ENCODE measurements around the gene POTEB3.
"Not testable (repeated sequence)": the region's sequence is repeated elsewhere in the genome, so short reads cannot be mapped to it uniquely, and the experiment has no call there.

The POTEB3 gene
- total RNA-seq: 0 reads per million in 2 donors

DNA sequence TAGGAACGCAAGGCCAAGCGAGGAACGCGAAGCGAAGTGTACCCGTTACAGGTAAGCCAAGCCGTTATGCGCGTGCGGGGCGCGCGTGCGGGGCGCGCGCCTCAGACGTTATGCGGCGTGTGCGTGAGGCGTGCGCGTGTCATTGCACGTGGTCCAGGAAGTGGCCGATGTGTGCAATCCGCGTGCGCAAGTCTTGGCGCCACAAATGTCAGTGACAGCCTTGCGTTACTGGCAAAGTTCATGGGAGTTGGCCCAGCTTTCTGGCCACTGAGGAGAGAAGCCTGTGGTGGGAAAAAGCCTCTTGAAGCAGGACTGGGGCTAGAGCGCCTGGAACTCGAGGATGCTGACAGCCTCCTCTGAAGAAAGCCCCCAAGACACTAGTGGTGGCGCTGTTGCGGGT, at the start of gene POTEB3:
POTEB3 (minus strand) TSS at position 101 of the 400 bp plus-strand sequence. CDS start 488 bp downstream, outside the sequence.
- not testable (repeated sequence) for DNase-seq

- not testable (repeated sequence) for DNase-seq
Observed at GRCh38 chr15:21453683-21454082, 13.4 kb upstream of the POTEB3 start.

GRCh38 chr15:21451920-21452563, 11.7 kb upstream of the POTEB3 start:
- DNase-seq: not testable (repeated sequence)

DNA sequence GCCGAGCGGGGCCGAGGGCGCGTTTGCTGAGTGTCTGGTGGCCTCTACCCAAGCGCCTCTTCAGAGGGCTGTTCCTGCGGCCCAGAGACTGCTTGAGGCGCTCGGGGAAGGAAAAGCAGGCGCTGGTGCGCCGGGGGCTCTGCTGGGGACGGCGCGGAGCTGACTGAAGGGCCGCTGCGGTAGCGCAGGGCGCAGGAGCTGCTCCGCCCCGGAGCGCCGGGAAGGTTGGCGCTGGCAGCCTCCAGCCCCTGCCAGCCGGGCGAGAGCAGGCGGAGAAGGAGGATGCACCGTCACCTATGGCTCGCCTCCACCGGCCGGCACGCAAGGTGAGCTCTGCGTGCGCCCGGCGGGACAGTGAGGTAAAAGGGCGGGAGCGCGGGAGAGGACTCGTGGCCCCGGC, 11.2 kb upstream of the POTEB3 start:
- DNase-seq: not testable (repeated sequence)

- not testable (repeated sequence) for DNase-seq
Observed at GRCh38 chr15:21407366-21407765, 32.9 kb downstream of the POTEB3 start.

DNA sequence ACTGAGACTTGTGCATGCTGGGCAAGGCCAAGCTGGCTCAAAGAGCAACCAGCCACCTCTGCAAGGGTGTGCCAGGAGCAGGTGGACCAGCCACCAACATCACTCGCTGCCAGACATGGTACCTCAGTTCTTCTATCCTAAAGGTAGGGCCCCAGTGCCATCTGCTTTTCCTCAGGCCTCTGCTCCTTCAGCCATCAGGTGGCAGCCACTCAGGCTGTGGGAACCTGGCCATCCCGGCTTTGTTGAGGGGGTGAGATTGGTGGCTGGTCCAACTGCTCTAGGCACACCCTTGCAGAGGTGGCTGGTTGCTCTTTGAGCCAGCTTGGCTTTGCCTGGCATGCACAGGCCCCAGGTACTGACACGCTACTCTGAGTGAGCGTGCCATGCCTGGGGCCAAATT, 38.8 kb downstream of the POTEB3 start:
- DNase-seq: not testable (repeated sequence)

- not testable (repeated sequence) for DNase-seq
Observed at GRCh38 chr15:21399111-21399510, 41.2 kb downstream of the POTEB3 start.

DNA sequence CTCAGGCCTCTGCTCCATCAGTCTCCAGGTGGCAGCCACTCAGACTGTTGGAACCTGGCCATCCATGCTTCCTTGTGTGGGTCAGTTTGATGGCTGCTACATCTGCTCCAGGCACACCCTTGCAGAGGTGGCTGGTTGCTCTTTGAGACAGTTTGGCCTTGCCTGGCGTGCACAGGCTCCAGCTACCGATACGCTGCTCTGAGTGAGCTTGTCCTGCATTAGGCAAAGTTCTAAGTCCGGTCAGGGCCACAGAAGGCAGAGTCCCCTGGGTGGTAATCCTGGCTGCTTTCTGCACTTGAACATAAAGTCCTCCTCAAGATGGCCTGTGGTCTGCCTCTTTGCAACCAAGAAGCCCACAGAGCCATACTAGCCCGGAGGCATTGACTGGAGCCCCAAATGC, 41.8 kb downstream of the POTEB3 start:
- not testable (repeated sequence) for DNase-seq

GRCh38 chr15:21397656-21398055, 42.6 kb downstream of the POTEB3 start:
- DNase-seq: not testable (repeated sequence)

DNA sequence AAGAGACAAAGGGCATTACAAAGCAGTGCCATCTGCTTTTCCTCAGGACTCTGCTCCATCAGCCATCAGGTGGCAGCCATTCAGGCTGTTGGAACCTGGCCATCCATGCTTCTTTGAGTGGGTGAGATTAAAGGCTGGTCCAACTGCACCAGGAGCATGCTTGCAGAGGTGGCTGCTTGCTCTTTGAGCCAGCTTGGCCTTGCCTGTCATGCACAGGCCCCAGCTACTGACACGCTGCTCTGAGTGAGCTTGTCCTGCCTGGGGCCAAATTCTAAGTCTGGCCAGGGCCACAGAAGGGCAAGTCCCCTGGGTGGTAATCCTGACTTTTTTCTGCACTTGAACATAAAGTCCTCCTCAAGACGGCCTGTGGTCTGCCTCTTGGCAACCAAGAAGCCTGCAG, 43.1 kb downstream of the POTEB3 start:
- not testable (repeated sequence) for DNase-seq

- DNase-seq: not testable (repeated sequence)
Observed at GRCh38 chr15:21385961-21386360, 54.3 kb downstream of the POTEB3 start.

DNA sequence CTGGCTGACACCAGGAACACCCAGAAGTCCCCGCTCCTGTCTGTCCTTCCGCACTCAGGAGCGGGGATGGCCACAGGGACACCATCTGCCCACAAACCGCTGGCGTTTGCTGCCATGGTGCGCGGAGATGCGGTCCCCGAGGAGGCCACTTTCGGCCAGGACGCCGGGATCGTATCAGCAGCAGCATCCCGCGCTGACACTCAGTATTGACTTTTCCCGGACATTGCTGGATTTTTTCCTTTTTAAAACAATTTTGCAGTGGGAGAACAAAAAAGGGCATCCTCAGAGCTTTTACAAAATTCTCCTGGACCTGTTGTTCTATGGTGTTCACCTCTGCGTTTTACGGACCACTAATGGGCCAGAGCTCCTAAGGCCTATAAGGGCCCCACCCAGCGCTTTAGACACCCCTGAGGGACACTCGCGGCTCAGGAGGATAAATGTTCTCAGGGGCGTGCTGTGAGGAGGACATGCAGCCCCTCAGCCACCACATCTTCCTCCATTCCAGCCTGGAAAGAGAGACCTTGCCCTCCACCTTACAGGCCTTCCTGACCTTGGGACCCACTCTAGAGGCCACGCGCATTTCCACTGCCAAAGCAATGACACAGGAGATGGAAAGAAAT, 56.3 kb downstream of the POTEB3 start:
- not testable (repeated sequence) for DNase-seq

- DNase-seq: not testable (repeated sequence)
Observed at GRCh38 chr15:21373682-21374081, 66.6 kb downstream of the POTEB3 start.

DNA sequence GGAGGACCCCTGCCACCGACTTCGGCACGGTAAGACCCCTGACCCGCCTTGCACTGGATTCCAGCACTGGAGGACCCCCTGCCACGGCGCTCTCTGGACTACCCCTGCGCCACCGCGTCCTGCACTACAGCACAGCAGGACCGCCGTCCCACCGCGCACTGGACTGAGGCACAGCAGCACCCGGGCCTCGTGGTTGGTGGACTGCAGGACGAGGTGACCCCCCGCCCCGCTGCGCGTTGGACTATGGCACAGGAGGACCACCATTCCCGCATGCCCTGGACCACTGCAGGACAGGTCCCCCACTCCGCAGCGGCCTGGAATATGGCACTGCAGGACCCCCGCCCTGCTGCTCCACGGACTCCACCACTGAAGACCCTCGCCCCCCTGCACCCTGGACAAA, 71.1 kb downstream of the POTEB3 start:
- DNase-seq: not testable (repeated sequence)

DNA sequence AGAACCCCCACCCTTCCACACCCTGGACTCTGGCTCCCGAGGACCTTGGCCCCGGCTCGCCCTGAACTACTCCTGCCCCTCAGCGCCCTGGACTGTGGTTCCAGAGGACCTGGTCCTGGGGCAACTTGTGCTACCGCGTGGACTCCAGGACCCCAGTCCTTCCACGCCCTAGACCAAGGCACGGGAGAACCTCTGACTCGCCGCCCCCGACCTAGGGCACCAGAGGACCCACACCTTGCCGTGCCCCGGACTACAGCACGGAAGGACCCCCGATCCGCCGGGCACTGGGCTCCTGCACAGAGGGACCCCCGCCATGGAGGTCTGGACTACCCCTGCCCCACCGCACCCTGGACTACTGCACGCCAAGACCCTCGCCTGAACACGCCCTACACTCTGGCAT, 71.7 kb downstream of the POTEB3 start:
- DNase-seq: not testable (repeated sequence)

All from T-helper 9 cell (primary cell).